Astrocyte of the cerebellum (primary cell): ENCODE results near the gene PADI2.

Source experiments
- DNase-seq: peaks from one replicate; pipeline ENCODE4 v3.0.0-alpha.2; 2011; ENCODE audit warnings: low read depth
- H3K4me3 ChIP-seq: 2 replicates; pipeline ENCODE4 v1.5.1; 2011; ENCODE audit warnings: mild to moderate bottlenecking, low read depth, low read length, moderate library complexity
- in situ Hi-C: cut with HindIII; loops from 2 replicates; pipeline ENCODE4 v1.10.0; 2017; ENCODE audit warnings: low sequenced_read_pairs
- TF ChIP-seq, protein P1 (sequence below): IDR thresholded peaks from 2 replicates; pipeline ENCODE4 v1.5.1; 2012; ENCODE audit warnings: low read length, low read depth, moderate library complexity, mild to moderate bottlenecking; ENCODE audit errors: missing control alignments

Gene PADI2

DNA sequence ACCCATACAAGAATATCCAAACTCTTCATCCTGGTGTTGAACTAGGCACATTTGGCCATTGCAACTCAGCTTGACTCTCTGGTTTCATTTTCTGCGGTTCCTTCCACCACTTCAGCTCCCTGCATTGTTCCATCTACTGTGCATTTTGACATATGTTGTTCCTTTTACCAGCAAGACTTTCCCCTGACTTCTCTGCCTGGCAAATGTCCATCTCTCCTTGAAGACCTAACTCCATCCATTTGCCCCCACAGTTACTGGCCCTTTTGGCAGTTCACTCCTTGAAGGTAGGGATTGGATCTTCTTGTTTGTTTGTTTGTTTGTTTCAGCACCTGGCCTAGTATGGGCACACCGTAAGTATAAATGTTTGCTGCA is 8.7 kb downstream of the PADI2 start:
- H3K4me3 ChIP-seq, result no peak overlapping the region
- in situ Hi-C loops, result loop anchor here (5.0 kb wide), 1 partner anchor 38 kb away; no protein-coding TSS in a partner anchor
- no peak for DNase-seq
- TF ChIP-seq, protein P1, sequence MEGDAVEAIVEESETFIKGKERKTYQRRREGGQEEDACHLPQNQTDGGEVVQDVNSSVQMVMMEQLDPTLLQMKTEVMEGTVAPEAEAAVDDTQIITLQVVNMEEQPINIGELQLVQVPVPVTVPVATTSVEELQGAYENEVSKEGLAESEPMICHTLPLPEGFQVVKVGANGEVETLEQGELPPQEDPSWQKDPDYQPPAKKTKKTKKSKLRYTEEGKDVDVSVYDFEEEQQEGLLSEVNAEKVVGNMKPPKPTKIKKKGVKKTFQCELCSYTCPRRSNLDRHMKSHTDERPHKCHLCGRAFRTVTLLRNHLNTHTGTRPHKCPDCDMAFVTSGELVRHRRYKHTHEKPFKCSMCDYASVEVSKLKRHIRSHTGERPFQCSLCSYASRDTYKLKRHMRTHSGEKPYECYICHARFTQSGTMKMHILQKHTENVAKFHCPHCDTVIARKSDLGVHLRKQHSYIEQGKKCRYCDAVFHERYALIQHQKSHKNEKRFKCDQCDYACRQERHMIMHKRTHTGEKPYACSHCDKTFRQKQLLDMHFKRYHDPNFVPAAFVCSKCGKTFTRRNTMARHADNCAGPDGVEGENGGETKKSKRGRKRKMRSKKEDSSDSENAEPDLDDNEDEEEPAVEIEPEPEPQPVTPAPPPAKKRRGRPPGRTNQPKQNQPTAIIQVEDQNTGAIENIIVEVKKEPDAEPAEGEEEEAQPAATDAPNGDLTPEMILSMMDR, result no peak

- H3K4me3 ChIP-seq, result no peak overlapping the region
- DNase-seq, result no peak
- TF ChIP-seq, protein P1, result no peak
- in situ Hi-C loops, result loop anchor here (5.0 kb wide), 1 partner anchor 38 kb away; no protein-coding TSS in a partner anchor
These were observed 9.2 kb downstream of the PADI2 start for GRCh38 chr1:17109892-17110554.

GRCh38 chr1:17108786-17109185 is 10.5 kb downstream of the PADI2 start:
- in situ Hi-C loops, result no loop called here
- TF ChIP-seq, protein P1, result no peak
- no peak overlapping the region for H3K4me3 ChIP-seq
- no peak for DNase-seq

DNA sequence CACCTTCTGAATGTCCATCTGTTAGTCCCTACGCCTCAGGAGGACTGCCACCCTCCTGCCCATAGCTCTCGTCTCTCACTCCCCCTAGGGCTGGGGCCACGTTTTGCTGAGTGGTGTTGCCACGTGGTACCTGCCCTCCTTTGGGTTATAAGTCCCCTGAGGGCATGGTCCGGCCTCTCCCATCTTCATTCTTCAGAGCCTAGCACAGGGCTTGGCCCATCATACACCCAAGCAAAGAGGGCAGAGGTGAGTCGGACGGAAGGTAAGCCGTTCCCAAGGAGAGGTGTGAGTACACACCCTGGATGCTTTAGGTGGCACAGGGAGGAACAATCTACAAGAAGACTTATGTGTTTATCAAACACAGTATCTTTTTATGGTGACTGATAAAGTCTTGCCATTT is 10.9 kb downstream of the PADI2 start:
- no peak for DNase-seq
- no peak overlapping the region for H3K4me3 ChIP-seq
- TF ChIP-seq, protein P1, result no peak
- in situ Hi-C loops, result no loop called here

DNA sequence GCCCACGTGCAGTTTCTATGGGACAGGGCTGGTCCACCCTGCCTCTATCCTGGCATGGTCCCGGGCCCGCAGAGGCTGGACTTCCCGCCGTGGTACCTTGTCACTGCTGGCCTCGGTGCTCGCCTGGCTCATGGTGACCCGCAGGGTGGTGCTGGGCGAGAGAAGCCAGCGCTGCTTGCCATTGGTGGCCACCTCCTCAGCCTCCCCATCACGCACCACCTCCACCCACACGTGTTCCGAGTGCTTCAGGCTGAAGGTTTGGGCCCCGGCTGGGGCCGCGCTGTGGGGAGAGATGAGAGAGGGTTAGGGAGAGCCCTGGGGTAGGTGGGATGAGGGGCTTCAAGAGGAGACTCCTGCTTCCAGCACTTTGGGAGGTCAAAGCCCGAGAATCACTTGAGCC is 14.5 kb downstream of the PADI2 start:
- no peak overlapping the region for H3K4me3 ChIP-seq
- in situ Hi-C loops, result no loop called here
- DNase-seq, result no peak
- TF ChIP-seq, protein P1, result no peak

GRCh38 chr1:17102232-17102631 is 17.0 kb downstream of the PADI2 start:
- TF ChIP-seq, protein P1, result no peak
- in situ Hi-C loops, result no loop called here
- DNase-seq, result no peak
- no peak overlapping the region for H3K4me3 ChIP-seq

GRCh38 chr1:17101261-17101660 is 18.0 kb downstream of the PADI2 start:
- no peak overlapping the region for H3K4me3 ChIP-seq
- in situ Hi-C loops, result no loop called here
- DNase-seq, result no peak
- TF ChIP-seq, protein P1, result no peak
